Measurements from ENCODE around the gene NTM.
"Not testable (repeated sequence)": the region's sequence is repeated elsewhere in the genome, so short reads cannot be mapped to it uniquely, and the experiment has no call there.

NTM gene

DNA sequence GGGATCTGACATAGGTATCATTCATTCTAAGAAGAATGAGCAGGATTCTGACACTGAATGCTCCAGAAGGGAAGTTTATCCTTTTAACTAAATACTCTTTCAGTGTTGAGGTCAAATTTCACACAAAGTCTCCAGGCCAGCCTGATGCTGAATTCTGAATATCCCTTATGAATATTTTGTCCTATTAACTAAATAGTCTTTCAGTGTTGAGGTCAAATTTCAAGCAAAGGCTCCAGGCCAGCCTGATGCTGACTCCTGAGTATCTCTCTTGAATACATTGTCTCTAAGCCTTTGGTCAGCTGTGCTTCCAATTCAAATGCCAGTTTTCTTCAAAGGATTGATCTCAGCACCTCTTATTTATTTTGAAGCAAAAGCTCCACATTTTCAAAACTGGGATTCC lies 676.8 kb downstream of the NTM start:
- no peak for DNase-seq (ENCODE audit: low read depth)

DNA sequence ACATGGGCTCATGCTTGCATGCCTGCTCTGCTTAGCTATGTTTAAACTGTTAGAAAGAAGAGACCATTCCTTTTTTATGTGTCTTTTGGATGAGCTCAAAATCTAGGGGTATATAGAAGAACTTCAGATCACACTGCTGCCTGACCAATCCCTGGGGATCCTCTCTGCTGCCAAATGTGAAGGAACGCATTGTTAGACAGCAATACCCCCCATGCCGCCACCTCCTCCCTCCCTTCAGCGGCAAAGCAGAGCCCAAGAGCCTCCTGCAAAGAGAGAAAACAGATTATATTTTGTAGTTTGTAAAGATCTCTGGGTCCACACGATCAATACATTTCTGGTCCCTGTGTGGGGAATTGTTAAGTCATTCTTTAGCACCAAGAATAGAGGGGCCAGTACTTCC lies 677.6 kb downstream of the NTM start:
- no peak for DNase-seq (ENCODE audit: low read depth)

DNA sequence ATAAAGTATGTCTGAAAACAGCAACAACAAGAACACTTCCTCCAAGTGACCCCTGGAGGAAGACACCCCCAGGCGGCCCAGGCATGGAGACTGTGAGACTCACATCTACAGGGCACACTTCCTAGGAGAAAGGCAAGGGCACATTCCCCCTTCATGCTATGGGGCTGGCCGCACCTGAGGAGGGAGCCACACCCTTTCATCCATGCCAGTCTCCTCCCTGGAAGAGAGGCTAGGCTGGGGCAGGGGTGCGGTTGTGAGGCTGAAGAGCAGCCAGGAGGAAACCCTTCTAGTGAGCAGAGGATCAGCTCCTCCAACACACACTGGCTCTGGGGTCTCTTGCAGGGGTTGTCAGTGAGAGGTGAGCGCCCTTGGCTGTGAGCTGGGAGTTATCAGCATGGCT lies 678.8 kb downstream of the NTM start:
- DNase-seq (ENCODE audit: low read depth), result no peak

DNA sequence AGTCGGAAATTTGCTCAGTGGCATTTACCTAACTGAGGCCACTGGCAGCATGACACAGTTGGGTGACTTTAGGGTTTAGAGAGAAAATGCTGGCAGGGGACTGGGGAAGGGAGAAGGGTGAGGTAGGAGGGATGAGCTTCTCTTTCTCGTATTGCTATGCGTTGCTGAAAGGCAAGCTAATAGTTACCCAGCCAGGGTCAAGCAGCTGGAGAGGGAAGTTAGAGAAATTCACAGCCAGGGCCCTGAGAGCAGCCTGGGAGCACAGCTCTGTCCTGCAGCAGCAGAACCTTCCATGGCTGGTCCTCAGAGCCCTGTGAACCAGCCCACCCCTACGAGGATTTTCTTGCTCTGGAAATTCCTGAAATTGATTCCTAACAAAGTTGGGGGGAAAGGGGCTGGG lies 679.6 kb downstream of the NTM start:
- DNase-seq (ENCODE audit: low read depth), result no peak

DNA sequence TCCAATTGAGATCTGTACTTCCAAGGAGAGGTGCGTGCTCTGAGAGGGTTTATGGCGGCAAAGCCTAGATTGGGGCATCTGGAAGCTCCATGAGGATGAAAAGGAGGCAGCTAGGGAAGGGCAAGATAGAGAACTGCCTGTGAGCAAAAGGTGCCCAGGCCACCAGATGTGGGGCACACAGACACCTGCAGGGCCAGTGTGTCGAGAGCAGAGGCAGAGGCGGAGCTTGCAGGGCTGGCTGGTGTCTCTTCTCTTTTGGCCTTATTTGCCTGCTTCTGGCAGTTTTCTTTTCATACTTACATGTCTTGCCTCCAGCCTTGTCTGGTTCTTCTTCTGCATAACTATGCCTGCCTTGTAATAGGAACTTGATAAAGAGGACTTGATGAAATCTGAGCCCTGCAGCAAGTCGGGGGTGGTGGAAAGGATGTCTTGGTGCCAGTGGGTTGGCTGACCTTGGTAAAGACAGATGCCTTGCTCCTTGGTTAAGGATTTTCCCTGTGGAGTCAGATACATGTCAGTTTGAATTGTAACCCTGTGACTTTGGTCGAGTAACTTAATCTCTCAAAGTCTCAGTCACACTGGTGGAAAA lies 680.3 kb downstream of the NTM start:
- no peak for DNase-seq (ENCODE audit: low read depth)

DNA sequence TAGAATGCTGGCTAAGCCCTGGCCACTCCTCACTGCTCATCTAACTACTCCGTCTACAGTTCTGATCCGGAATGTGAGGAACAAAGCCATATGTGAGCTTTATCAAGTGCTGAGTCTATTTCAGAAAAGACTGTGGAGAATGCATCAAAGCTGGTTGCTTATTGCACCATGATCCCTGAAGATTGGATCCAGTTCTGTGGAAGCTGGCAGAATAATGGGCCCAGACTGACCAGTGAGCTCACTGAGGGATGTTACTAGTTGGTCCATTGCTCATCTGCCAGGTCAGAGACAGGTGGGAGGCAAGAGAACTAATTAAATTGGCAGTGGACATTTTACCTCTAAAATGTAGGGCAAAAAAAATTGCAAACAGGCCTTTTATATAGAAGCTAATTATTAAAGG lies 681.3 kb downstream of the NTM start:
- no peak for DNase-seq (ENCODE audit: low read depth)

DNA sequence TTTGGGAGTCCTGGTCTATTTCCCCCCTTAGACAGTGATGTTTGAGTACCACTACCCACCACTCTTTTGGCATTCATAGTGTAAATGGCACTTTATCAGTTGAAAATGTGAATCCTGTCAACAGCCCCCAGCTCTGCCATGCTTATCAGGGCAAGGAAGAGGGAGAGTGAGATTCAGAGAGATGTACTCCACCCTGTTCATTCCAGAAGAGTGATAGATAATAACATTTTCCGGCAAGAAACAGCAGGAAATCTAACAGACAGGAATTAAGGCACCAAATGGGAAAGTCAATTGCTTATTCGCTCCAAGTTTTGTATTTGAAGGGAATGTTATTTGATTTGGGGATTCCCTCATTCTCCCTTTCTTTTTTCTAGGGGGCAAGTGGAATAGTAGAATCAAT lies 681.9 kb downstream of the NTM start:
- no peak for DNase-seq (ENCODE audit: low read depth)

DNA sequence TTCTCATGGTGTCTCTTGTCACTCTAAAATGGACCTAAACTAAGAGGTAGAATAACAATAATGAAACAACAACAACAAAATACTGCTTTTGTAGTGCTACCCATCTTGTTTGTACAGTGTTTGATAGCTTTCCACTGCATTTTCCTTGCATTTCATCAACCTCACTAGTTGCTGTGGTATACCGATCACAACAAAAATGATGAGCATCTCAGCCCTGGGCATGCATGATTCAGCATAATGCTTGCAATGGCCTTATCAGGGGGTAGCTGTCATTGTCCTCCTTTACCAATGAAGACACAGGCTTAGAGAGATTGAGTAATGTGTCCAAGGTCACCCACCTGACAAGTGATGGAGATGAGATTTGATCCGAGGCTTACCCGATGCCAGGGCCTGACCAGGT lies 682.5 kb downstream of the NTM start:
- DNase-seq (ENCODE audit: low read depth), result no peak

DNA sequence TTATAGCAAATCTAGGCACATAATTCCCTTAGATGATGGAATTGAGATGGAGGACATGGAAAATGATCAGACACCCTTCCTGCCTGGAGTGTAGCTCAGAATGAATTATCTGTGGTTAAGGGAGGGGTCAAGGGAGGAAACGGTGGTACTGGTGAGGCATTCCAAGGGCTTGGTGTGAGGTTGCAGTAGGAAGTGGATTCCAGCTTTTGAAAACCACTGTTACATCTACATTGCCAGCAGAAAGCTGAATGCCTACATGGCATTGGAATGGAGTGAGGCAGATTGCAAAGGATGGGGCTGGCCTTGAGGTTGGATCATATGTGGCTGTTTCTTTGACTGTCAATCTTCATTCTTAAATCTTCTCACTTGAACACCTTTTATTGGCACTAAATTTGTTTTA lies 684.4 kb downstream of the NTM start:
- DNase-seq (ENCODE audit: low read depth), result peak; percentile 62

DNA sequence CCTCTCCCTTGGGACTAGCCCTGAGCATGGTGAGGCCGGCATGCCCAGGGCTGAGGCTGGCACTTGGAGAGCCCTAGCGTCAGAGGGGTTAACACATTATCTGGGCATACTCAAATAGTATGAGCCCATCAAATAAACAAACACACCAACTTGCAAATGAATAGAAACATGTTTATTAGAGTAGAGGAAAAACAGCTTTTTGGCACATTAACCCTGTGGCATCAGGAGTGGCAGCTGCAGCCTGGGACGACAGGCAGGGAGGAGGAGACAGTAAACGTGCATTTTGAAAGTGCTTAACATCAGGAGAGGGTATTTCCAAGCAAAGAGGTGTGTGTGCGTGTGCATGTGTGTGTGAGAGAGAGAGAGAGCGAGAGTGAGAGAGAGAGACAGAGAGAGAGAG lies 684.9 kb downstream of the NTM start:
- no peak for DNase-seq (ENCODE audit: low read depth)

DNA sequence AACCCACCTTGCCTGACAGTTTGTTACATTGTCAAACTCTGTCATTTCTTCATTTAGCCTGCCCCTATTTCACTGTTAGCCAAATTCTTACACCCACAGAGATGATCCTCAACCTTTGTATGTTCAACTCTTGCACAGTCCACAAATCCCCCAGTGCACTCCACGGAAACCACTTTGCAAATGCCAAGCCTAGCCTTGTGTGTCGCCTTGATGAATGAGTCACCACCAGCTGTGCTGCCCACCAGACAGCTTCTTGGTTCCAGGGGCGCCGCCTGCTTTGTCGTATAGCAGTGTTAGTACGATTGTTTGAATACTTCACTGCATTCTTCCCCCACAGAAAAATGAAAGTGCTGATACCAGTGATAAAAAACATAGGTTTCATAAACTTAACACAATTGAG lies 686.3 kb downstream of the NTM start:
- no peak for DNase-seq (ENCODE audit: low read depth)

DNA sequence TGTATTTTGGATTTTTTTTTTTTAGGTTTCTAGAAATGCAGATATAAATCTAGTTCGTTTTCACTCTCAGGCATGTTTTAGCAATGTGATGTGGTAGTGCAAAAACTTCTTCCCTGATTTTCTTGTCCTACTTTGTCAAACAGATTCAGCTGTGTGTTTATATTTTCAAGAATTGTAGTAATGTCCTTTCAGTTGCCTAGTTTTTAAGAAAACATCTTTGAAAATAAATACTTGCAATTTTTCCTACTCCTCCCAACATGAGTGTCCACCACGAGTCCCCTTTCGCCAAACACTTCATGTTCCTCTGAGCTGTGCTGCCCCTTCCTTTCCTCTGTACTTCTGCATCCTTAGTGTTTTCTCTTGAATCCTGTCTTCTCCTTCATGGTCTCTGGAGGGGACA lies 686.9 kb downstream of the NTM start:
- no peak for DNase-seq (ENCODE audit: low read depth)

DNA sequence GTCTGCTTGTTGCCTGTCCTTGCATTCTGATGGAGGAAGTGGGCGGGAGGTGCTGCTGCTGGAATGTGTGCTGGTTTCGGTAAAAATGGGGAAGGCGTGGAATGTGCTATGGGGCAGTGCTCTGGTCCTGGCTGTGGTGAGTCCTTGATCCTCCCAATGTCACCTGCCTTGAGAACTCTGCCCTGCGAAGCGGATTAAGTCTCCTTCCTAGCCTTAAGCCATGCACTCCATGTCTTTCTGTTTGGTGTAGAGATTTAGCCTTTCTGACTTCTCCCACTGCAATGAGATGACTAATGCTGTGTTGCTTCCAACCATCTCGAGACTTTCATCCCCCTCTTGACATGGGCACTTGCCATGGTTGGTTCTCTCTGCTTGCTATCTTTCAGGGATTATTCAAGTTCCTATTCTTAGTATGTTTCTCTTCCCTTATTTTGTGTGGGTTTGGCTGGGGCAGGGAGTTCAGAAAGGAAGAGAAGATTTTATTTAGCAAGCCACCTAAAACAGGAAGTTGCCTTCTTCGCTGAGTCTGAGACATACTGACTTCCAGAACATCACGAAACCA lies 687.9 kb downstream of the NTM start:
- no peak for DNase-seq (ENCODE audit: low read depth)

DNA sequence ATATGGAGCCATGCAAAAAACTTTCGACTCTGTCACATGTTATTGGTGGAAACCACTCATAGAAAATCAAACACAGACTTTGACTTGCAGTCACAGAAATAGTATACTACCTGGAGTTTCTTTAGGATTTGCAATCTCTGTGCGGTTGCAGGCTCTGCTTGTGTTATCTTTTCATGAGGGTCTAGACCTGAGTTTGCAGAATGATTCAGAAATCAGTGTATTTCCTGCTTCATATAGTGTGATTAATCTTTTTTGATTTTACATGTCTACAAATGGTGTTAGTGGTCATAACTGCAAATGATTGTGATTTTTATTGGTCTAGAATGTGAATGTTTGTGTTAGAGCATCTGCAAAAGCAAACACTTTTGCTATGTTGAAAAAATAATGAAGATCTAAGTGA lies 690.2 kb downstream of the NTM start:
- no peak for DNase-seq (ENCODE audit: low read depth)

DNA sequence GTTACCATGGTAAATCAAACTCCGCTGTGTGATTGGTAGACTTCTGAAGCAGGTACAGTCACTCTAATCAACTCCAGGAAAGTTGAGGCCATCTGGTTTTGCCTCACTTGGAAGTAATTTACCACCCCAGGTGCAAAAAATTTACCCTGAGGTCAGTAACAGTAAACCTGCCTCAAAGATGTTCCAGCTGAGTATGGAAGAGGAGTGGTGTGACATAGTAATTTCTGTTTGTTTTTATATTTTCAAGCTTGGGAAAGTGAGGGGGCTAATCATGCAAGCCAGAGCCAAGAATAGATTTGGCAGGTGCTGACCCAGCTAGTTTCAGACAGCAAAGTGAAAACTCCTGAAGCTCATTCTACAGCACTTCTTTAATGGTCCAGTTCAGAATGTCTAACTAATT lies 691.6 kb downstream of the NTM start:
- no peak for DNase-seq (ENCODE audit: low read depth)

DNA sequence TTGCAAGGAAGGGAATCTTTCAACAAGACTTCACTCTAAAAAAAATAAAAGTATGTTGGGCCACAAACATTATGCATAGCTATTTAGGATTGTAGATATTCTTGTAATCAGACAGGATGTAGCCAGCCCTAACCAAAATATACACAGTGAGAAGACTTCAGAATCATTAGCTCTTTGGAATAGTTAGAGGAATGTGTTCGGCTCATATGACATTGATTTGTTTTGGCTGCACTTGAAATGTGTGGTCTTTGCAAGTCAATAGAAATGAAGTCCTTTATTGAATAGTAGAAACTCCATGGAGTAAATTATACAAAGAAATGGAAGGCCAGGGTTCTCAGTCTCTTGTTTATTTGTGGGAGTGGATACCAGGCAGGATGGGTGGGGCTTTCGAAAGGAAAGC lies 692.1 kb downstream of the NTM start:
- no peak for DNase-seq (ENCODE audit: low read depth)

DNA sequence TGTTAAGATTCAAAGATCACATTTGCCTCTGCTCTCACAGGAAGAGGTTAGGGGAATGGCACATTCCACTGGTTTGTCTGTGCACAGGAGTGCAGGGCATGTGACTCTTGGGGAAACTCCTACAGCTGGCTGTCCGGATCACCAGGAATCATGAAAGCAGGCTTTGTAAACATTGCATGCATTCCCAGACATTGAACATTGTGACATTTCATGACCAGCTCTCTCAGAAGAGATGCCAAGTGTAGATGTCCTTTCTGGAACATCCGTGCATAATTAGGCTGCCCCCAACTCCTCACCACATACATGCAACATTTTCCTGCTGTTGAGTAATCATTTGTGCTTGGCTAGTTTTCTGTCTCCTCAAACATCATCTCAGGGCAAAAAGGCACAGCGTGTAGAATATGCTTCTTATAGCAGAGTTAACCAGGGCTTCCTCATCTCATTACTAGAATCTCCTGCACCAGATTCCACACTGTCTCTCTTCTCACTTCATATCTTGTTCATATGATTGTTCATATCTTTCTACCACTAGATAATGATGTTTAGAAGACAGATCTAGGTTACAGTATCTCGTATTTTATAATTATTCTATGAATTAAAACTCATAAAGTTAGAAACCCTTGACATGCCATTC lies 694.7 kb downstream of the NTM start:
- DNase-seq (ENCODE audit: low read depth), result peak; percentile 97

DNA sequence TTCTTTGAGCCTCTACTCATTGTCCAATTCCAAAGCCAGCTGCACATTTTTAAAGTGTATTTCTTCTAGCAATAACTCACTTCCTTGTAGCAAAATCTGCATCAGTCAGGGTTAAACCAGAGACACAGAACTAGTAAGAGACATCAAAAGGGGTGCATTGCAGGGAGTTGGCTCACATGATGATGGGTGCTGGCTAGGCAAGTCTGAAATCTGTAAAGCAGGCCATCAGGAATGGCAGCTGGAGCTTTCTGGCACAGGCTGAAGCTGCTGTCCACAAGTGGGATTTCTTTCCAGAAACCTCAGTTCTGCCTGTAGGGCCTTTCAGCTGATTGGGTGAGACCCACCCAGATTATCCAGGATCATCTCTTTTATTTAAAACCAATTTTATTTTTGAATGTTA lies 698.1 kb downstream of the NTM start:
- no peak for DNase-seq (ENCODE audit: low read depth)

DNA sequence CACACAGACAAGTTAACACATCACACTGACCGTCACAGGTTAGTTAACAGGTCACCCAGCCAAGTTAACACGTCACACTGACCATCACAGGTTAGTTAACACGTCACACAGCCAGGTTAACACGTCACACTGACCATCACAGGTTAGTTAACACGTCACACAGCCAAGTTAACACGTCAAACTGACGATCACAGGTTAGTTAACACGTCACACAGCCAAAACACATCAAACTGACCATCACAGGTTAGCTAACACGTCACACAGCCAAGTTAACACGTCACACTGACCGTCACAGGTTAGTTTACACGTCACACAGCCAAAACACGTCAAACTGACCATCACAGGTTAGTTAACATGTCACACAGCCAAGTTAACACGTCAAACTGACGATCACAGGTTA lies 699.2 kb downstream of the NTM start:
- not testable (repeated sequence) for DNase-seq (ENCODE audit: low read depth)

DNA sequence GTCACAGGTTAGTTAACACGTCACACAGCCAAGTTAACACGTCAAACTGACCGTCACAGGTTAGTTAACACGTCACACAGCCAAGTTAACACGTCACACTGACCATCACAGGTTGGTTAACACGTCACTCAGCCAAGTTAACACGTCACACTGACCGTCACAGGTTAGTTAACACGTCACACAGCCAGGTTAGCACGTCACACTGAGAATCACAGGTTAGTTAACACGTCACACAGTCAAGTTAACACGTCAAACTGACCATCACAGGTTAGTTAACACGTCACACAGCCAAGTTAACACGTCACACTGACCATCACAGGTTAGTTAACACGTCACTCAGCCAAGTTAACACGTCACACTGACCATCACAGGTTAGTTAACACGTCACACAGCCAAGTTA lies 700.5 kb downstream of the NTM start:
- DNase-seq (ENCODE audit: low read depth), result not testable (repeated sequence)

DNA sequence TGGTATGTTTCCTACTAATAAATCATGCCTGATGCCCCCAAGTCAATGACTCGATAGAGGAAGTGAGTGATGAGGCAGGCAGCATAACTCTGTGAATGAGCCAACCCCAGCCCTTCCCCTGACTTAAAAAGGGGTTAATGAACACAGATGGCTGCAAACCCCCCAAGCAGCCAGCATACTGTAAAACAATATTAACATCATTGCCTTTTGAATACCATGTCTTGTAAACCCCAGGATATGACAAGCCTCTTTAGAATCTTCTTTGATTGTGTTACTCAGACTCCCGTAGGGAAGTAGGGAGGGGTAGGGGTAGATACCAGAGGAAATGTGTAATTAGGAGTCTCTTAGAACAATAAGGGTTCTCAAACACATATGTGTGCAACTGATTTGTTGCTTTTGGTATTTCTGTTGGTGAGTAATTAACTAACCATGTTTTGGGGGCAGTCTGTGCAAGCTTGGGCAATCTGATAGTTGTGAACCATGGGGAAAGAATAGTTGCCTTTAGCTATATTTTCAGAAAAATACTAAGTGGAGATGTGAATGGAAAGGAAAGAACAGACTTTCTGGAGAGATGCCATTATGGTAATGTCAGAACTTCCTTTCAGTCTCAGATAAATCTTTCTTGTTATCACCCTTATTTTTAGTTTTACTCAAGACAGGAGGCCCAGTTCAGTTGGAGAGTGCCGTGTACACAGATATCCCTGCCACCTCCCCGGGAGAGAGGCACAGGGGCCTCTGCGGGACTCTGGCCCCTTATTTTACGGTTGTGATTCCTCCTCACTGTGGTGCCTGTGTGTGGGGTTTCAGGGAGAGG lies 701.8 kb downstream of the NTM start:
- peak; percentile 93 for DNase-seq (ENCODE audit: low read depth)

DNA sequence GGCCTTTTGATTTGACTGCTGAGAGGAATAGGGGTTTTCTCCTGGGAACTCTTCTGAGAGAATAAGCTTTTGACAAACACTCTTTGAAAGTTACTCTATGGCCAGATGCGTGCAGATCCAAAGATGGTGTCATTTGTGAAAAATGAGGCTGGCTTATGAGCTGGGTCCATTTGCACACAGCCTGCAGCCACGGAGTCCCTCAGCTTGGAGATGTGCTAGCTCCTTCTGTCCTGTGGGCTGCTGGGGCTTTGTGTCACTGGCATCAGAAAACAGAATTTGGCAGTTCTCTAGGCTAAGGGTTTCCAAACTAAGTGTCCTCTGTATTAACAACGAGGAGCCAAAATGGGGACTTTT lies 702.4 kb downstream of the NTM start:
- DNase-seq (ENCODE audit: low read depth), result no peak

DNA sequence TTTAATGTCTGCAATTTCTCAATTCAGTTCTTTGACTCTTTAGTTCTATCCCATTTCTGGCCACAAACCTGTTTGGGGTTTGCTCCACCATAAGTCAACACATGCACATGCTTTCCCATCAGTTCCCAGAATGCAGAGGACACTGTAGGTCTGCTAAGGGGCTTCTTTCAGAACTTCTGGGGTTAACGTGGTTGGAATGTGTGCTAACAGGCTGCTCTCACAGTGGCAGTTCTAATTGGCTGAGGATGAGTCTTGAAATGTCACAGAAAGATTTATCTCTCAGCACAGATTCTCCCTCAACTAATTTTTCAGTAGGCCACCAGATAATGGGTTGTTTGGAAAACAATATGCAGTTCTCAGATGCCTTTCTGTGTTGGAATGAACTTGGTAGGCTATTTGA lies 703.4 kb downstream of the NTM start:
- no peak for DNase-seq (ENCODE audit: low read depth)

Measured in GM04504 (cell line).